GM12878 (cell line): Measurements from ENCODE around the gene SUPT4H1.
A peak's percentile ranks its signal among the peaks of the same experiment; 100 is the strongest.

Experiments used
- ELK1 ChIP-seq: IDR thresholded peaks from 2 replicates; pipeline ENCODE4 v1.6.1; 2012; ENCODE audit warnings: low read depth, low read length, improper control_type of control experiment
- ESRRA ChIP-seq: IDR thresholded peaks from 2 replicates; pipeline ENCODE4 v1.6.1; 2012; ENCODE audit warnings: mild to moderate bottlenecking, low read length, improper control_type of control experiment
- GABPA ChIP-seq: IDR thresholded peaks from 2 replicates; pipeline ENCODE4 v1.6.1; 2014; ENCODE audit warnings: antibody characterized with exemption, low read depth, mild to moderate bottlenecking, inconsistent platforms
- HCFC1 ChIP-seq: fragments of 150-350 bp; IDR thresholded peaks from 2 replicates; pipeline ENCODE4 v1.6.1; 2014; ENCODE audit warnings: low read length
- WRNIP1 ChIP-seq: IDR thresholded peaks from 2 replicates; pipeline ENCODE4 v1.6.1; 2011; ENCODE audit warnings: low read depth, low read length, improper control_type of control experiment, borderline replicate concordance
- ZNF217 ChIP-seq: fragments of 450-650 bp; IDR thresholded peaks from 2 replicates; pipeline ENCODE4 v1.6.1; 2017; ENCODE audit warnings: antibody characterized with exemption, mild to moderate bottlenecking
- TF ChIP-seq, protein P1 (sequence below), 3 experiments: IDR thresholded peaks in 2 of 3; conservative IDR thresholded peaks in 1 of 3; 2 replicates each; pipeline ENCODE4 v1.5.1; 2011; ENCODE audit warnings: low read depth in 3 of 3, low read length in 3 of 3, mild to moderate bottlenecking in 3 of 3, control low read depth in 2 of 3, moderate library complexity in 2 of 3, inconsistent platforms in 1 of 3, mixed read lengths in 1 of 3; ENCODE audit not compliant: control insufficient read depth in 2 of 3, insufficient read depth in 1 of 3; ENCODE audit errors: extremely low read depth in 1 of 3
- TF ChIP-seq, protein P2 (sequence below): fragments of 450-650 bp; IDR thresholded peaks from 2 replicates; pipeline ENCODE4 v1.6.1; 2018; ENCODE audit warnings: mild to moderate bottlenecking, low read depth, moderate library complexity; ENCODE audit not compliant: partially characterized antibody

DNA sequence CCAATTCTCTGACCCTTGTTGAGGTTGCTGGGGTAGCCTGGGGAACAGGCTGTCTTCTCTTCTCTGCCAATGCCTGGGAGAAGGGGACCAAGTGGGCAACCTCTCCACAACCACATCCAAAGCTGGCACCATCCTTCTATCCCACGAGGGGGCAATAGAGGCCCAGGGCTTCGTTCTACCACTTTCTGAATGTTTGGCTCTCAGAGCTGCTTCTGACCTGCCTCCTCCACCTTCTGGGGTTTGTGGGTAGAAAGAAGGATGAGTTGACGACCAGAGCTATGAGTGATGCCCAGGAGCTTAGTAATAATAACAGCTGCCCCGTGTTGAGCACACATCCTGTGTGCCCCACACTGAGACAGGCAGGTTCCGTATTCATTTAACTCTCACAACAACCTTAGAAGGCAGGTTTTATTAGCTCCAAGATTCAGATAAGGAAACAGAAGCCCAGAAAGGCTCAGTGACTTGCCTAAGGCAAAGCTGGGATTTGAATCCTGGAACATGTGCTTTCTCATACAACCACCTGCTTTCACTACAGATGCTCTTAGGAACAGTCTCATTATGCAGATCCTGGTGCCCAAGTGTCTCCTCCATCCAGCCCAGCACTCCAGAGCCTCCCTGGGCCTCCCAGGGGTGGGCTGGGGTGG is 34.5 kb downstream of the SUPT4H1 start:
- TF ChIP-seq GABPA (no peak), WRNIP1 (no peak), ESRRA (no peak), ZNF217 (no peak), HCFC1 (no peak), ELK1 (no peak)
- TF ChIP-seq, protein P1, sequence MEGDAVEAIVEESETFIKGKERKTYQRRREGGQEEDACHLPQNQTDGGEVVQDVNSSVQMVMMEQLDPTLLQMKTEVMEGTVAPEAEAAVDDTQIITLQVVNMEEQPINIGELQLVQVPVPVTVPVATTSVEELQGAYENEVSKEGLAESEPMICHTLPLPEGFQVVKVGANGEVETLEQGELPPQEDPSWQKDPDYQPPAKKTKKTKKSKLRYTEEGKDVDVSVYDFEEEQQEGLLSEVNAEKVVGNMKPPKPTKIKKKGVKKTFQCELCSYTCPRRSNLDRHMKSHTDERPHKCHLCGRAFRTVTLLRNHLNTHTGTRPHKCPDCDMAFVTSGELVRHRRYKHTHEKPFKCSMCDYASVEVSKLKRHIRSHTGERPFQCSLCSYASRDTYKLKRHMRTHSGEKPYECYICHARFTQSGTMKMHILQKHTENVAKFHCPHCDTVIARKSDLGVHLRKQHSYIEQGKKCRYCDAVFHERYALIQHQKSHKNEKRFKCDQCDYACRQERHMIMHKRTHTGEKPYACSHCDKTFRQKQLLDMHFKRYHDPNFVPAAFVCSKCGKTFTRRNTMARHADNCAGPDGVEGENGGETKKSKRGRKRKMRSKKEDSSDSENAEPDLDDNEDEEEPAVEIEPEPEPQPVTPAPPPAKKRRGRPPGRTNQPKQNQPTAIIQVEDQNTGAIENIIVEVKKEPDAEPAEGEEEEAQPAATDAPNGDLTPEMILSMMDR (IDR thresholded peaks at IDR 0.05 in 2 of 3, conservative IDR thresholded peaks at IDR 0.05 in 1 of 3; ENCODE audit: control insufficient read depth in 2 of 3, extremely low read depth in 1 of 3, insufficient read depth in 1 of 3, low read depth in 3 of 3, low read length in 3 of 3) = peak; percentile 78 to 91 (median 87)
- TF ChIP-seq, protein P2, sequence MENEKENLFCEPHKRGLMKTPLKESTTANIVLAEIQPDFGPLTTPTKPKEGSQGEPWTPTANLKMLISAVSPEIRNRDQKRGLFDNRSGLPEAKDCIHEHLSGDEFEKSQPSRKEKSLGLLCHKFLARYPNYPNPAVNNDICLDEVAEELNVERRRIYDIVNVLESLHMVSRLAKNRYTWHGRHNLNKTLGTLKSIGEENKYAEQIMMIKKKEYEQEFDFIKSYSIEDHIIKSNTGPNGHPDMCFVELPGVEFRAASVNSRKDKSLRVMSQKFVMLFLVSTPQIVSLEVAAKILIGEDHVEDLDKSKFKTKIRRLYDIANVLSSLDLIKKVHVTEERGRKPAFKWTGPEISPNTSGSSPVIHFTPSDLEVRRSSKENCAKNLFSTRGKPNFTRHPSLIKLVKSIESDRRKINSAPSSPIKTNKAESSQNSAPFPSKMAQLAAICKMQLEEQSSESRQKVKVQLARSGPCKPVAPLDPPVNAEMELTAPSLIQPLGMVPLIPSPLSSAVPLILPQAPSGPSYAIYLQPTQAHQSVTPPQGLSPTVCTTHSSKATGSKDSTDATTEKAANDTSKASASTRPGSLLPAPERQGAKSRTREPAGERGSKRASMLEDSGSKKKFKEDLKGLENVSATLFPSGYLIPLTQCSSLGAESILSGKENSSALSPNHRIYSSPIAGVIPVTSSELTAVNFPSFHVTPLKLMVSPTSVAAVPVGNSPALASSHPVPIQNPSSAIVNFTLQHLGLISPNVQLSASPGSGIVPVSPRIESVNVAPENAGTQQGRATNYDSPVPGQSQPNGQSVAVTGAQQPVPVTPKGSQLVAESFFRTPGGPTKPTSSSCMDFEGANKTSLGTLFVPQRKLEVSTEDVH = no peak
